HEK293T (cell line): ENCODE results near the gene NLRP8.
"Not testable (repeated sequence)": the region's sequence is repeated elsewhere in the genome, so short reads cannot be mapped to it uniquely, and the experiment has no call there.

Experiments used
- CTCF ChIA-PET: fragments of 350-600 bp; formaldehyde crosslinking; extraction: SDS; loops from one replicate; lab custom pipeline; 2021; ENCODE audit warnings: antibody characterized with exemption, inconsistent platforms; lab: Yijun Ruan, JAX
- POLR2A ChIA-PET: fragments of 350-600 bp; formaldehyde crosslinking; extraction: SDS; loops from one replicate; lab custom pipeline; 2020; ENCODE audit warnings: antibody characterized with exemption, inconsistent platforms; lab: Yijun Ruan, JAX
- DNase-seq: peaks from one replicate; pipeline ENCODE4 v3.0.0; 2012; ENCODE audit warnings: mixed read lengths; ENCODE audit errors: extremely low spot score
- ARNT ChIP-seq: fragments of 450-650 bp; IDR thresholded peaks from 2 replicates; pipeline ENCODE4 v1.6.1; 2017; ENCODE audit warnings: mild to moderate bottlenecking
- BHLHE40 ChIP-seq: fragments of 450-650 bp; IDR thresholded peaks from 2 replicates; pipeline ENCODE4 v1.6.1; 2016; ENCODE audit warnings: mild to moderate bottlenecking, moderate library complexity, borderline replicate concordance
- CTBP1 ChIP-seq: fragments of 450-650 bp; IDR thresholded peaks from 2 replicates; pipeline ENCODE4 v1.6.1; 2016; ENCODE audit warnings: borderline replicate concordance
- ELF4 ChIP-seq: fragments of 450-650 bp; IDR thresholded peaks from 2 replicates; pipeline ENCODE4 v1.6.1; 2017; ENCODE audit warnings: antibody characterized with exemption
- FOXA1 ChIP-seq: fragments of 450-650 bp; IDR thresholded peaks from 2 replicates; pipeline ENCODE4 v1.6.1; 2016; ENCODE audit warnings: mild to moderate bottlenecking
- FOXK2 ChIP-seq: fragments of 450-650 bp; IDR thresholded peaks from 2 replicates; pipeline ENCODE4 v1.6.1; 2016; ENCODE audit warnings: mild to moderate bottlenecking
- FOXM1 ChIP-seq: fragments of 450-650 bp; IDR thresholded peaks from 2 replicates; pipeline ENCODE4 v1.6.1; 2017; ENCODE audit warnings: mild to moderate bottlenecking, borderline replicate concordance
- HDGF ChIP-seq: fragments of 450-650 bp; IDR thresholded peaks from 2 replicates; pipeline ENCODE4 v1.6.1; 2017; ENCODE audit warnings: antibody characterized with exemption, borderline replicate concordance
- L3MBTL2 ChIP-seq: fragments of 450-650 bp; conservative IDR thresholded peaks from 2 replicates; pipeline ENCODE4 v1.6.1; 2016; ENCODE audit warnings: mild to moderate bottlenecking
- LEF1 ChIP-seq: fragments of 450-650 bp; IDR thresholded peaks from 2 replicates; pipeline ENCODE4 v1.6.1; 2017; ENCODE audit warnings: mild to moderate bottlenecking, borderline replicate concordance
- NFRKB ChIP-seq: fragments of 450-650 bp; IDR thresholded peaks from 2 replicates; pipeline ENCODE4 v1.6.1; 2016; ENCODE audit warnings: mild to moderate bottlenecking, moderate library complexity
- SP1 ChIP-seq: fragments of 450-650 bp; IDR thresholded peaks from 2 replicates; pipeline ENCODE4 v1.6.1; 2017
- SUZ12 ChIP-seq: fragments of 450-650 bp; IDR thresholded peaks from 2 replicates; pipeline ENCODE4 v1.6.1; 2016; ENCODE audit warnings: mild to moderate bottlenecking
- TARDBP ChIP-seq: fragments of 450-650 bp; IDR thresholded peaks from 2 replicates; pipeline ENCODE4 v1.6.1; 2016
- ZNF384 ChIP-seq: fragments of 450-650 bp; IDR thresholded peaks from 2 replicates; pipeline ENCODE4 v1.6.1; 2016
- TF ChIP-seq, protein P1 (sequence below): fragments of 450-650 bp; IDR thresholded peaks from 2 replicates; pipeline ENCODE4 v1.6.1; 2016

NLRP8 gene

DNA sequence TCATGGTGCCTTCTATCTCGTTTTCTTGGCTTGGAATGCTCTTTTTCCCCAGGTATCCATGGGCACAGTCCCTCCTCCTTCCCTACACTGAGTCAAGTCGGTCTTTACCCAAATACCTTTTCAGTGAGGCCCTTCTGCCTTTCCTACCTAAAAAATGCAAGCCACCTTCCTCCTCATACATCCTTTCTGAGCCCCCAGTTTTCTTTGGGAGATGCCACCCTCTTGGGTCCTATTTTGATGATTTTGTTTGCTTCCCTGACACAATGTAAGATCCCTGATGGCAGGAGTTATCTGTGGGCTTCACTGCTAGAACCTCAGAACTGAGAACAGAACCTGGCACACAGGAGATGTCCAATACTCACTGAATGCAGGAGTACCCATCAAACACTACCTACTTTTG lies 37.8 kb upstream of the NLRP8 start:
- ChIA-PET POLR2A (no interaction called here), CTCF (no interaction called here)
- no peak for TF ChIP-seq SUZ12
- DNase-seq = no peak

DNA sequence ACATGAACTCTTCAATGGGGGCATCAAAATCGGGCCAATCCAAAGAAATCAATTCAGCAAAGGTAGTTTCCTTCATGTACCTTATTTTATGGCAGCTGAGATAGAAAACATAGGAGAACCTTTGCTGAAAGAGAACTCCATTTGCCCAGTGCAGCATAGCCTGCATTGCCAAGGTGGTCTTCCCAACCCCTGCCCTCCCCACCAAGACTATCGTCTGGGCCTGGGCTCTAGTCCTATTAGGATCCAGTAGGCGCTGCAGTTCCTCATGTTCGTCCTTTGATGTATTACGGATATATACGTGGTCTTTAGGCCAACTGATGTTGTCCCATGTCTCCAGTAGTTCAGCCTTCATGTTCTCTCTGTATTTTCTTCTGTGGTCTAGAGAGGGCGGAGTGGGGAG lies 34.7 kb upstream of the NLRP8 start:
- POLR2A ChIA-PET = no interaction called here
- CTCF ChIA-PET = no interaction called here
- no peak for DNase-seq
- TF ChIP-seq SUZ12 (no peak), LEF1 (no peak), L3MBTL2 (no peak), ZNF384 (no peak), BHLHE40 (no peak), SP1 (no peak), ELF4 (no peak), FOXA1 (no peak), FOXM1 (no peak), FOXK2 (no peak), CTBP1 (no peak), ARNT (no peak), HDGF (no peak), NFRKB (no peak), TARDBP (no peak)
- TF ChIP-seq, protein P1, sequence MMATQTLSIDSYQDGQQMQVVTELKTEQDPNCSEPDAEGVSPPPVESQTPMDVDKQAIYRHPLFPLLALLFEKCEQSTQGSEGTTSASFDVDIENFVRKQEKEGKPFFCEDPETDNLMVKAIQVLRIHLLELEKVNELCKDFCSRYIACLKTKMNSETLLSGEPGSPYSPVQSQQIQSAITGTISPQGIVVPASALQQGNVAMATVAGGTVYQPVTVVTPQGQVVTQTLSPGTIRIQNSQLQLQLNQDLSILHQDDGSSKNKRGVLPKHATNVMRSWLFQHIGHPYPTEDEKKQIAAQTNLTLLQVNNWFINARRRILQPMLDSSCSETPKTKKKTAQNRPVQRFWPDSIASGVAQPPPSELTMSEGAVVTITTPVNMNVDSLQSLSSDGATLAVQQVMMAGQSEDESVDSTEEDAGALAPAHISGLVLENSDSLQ = no peak

DNA sequence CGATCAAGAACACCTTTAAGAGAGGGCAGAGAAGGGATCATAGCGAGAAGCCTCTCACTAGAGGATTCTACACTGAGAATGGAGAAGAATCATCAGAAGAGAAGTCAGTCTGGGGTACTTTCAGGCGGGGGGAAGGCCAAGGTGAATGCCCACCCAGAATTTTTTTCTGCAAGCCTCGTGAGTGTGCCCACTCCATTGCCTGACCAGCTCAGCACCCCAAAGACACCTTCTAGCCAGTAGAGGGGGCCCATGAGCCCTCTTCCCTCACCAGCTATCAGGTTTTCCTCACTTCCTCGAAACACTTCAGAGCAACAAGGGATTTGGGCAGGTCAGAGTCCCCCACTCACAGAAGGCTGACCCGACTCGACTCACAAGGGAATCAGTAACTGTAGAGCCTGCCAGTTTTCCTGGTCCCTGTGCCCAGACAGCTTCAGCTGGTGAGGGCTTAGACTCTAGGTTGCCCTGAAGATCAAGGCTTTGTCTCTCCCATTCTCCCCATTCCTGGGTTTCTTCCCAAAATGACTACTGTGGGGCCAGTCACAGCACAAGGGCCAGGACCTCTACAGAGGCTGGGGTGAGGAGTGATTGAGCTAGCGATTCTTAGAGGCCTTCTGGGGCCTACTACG lies 33.9 kb upstream of the NLRP8 start:
- TF ChIP-seq FOXK2 = no peak
- TF ChIP-seq CTBP1 = no peak
- TF ChIP-seq NFRKB = no peak
- no peak for TF ChIP-seq SUZ12
- no peak for TF ChIP-seq HDGF
- no peak for TF ChIP-seq FOXA1
- no peak for TF ChIP-seq L3MBTL2
- no peak for TF ChIP-seq ELF4
- DNase-seq = peak; percentile 26
- CTCF ChIA-PET = no interaction called here
- POLR2A ChIA-PET = no interaction called here

DNA sequence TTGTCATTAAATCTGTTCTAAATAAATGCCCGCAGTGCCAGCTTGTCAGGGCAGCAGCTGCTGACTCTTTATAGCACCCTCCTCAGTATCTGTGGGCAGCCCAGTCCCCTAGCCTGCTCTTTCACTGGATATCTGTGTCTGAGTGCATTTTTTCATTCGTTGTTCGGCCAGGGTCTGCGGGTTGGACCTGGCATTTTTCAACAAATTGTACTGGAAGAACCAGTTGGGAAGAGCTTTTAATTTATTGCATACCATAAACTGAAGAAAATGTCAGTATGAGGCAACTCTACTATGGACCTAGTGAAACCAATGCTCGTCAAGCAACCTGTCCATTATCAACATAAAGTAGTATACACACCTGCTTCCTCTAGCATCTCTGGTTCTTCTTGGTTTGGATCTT lies 24.1 kb upstream of the NLRP8 start:
- no peak for TF ChIP-seq ELF4
- no peak for TF ChIP-seq FOXK2
- no peak for TF ChIP-seq ARNT
- TF ChIP-seq NFRKB = no peak
- TF ChIP-seq FOXM1 = no peak
- TF ChIP-seq, protein P1 = no peak
- TF ChIP-seq FOXA1 = no peak
- TF ChIP-seq TARDBP = no peak
- no peak for DNase-seq
- POLR2A ChIA-PET = no interaction called here
- CTCF ChIA-PET = no interaction called here

DNA sequence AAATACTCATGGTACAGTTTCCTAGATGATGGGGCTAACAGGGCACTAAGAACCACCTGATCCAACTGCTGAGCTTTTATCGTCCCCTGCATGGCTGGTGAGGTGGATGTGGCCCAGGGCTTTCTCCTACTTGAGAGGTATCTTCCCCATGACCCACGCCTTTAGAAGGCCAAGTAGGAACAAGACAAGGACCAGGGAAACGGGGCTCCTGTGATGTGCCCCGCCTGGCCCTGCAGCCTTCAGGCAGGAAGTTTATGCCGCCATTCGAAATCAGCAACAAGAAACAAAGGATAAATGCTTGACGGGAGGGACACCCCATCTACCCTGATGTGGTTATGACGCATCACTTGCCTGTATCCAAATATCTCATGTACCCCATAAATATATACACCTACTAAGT lies 19.6 kb upstream of the NLRP8 start:
- POLR2A ChIA-PET = no interaction called here
- CTCF ChIA-PET = no interaction called here
- DNase-seq = no peak
- TF ChIP-seq TARDBP (no peak), SUZ12 (no peak), FOXM1 (no peak), ZNF384 (no peak), L3MBTL2 (no peak), LEF1 (no peak), ELF4 (no peak), NFRKB (no peak), FOXA1 (no peak), SP1 (no peak), FOXK2 (no peak), HDGF (no peak), CTBP1 (no peak), BHLHE40 (no peak), ARNT (no peak)
- TF ChIP-seq, protein P1 = no peak

DNA sequence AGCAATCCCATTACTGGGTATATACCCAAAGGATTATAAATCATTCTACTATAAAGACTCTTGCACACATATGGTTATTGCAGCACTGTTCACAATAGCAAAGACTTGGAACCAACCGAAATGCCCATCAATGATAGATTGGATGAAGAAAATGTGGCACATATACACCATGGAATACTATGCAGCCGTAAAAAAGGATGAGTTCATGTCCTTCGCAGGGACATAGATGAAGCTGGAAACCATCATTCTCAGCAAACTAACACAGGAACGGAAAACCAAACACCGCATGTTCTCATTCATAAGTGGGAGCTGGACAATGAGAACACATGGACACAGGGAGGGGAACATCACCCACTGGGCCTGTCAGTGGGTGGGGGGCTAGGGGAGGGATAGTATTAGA lies 18.4 kb upstream of the NLRP8 start:
- DNase-seq, POLR2A ChIA-PET, CTCF ChIA-PET: not testable (repeated sequence)

DNA sequence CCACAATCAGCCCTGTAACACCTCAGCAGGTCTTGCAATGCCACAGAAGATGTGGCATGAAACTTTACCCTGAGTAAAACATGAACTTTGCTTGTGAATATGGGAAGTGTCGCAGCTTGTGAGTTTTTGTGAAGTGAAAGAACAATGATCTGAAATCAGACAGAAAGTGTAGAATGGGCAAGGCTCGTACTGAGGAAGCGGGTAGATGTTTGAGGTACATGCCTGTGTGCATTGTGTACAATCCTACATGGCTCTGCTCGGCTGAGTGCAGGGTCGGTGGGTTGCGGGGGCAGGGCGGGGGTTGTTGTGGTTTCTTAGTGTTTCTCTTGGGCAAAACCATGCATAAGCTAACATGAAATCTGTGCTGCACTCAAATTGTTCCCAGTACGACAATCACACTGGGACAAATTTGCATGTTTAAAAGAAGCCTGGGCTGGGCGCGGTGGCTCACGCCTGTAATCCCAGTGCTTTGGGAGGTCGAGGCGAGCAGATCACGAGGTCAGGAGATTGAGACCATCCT lies 16.6 kb upstream of the NLRP8 start:
- TF ChIP-seq HDGF (no peak), FOXA1 (no peak), NFRKB (no peak), LEF1 (no peak), TARDBP (no peak), L3MBTL2 (no peak), ELF4 (no peak), ZNF384 (no peak), CTBP1 (no peak), ARNT (no peak), FOXM1 (no peak)
- TF ChIP-seq, protein P1 = no peak
- DNase-seq = no peak
- ChIA-PET POLR2A (no interaction called here), CTCF (no interaction called here)
